ENCODE results near the gene ANK3. TPM values are rescaled to one million over a fixed set of nuclear protein-coding genes. Genes with fewer than 3 reads are reported as not detected.

The ANK3 gene
- total RNA-seq, 1 experiment from 2014 or later: 6.7 TPM

GRCh38 chr10:59991117-59991516, 398.6 kb downstream of the ANK3 start:
- ChIA-PET CTCF (interaction anchor here (0.6 to 2.8 kb wide), 7 partner anchors 22 to 1855 kb away, joined by 3 to 15 read pairs (median 4); no protein-coding TSS in a partner anchor), POLR2A (interaction anchor here (0.6 to 5.0 kb wide), 9 partner anchors 10 to 154 kb away, joined by 3 to 30 read pairs (median 4); partner anchors contain the start of gene CCDC6)
- H3K9me3 Mint-ChIP-seq (ENCODE audit: unreplicated experiment): no peaks in the 10 kb centered on the region
- H3K4me1 Mint-ChIP-seq (ENCODE audit: insufficient read depth, unreplicated experiment): peaks cover 16% of the 10 kb centered on the region
- no TSS peak for BruUV-seq (replicated peaks)
- intact Hi-C loops (cut with micrococcal nuclease): no loop called here
- no peaks in the 10 kb centered on the region for H3K27me3 Mint-ChIP-seq (ENCODE audit: insufficient read depth, unreplicated experiment)
- no peak for TF ChIP-seq CTCF (IDR thresholded peaks at IDR 0.05; ENCODE audit: unreplicated experiment)
- no peak for DNase-seq (ENCODE audit: unreplicated experiment)
- H3K36me3 Mint-ChIP-seq (ENCODE audit: insufficient read depth, unreplicated experiment): no peaks in the 10 kb centered on the region
- peak overlapping the region; percentile 94 for H3K27ac Mint-ChIP-seq (ENCODE audit: low read depth, unreplicated experiment)
- H3K4me3 Mint-ChIP-seq (ENCODE audit: unreplicated experiment): peak overlapping the region; percentile 59

- BruUV-seq (replicated peaks): no TSS peak
- H3K36me3 Mint-ChIP-seq (ENCODE audit: insufficient read depth, unreplicated experiment): no peaks in the 10 kb centered on the region
- ChIA-PET CTCF (interaction anchor here (0.6 to 0.8 kb wide), 3 partner anchors 77 to 770 kb away, joined by 3 read pairs; no protein-coding TSS in a partner anchor), POLR2A (interaction anchor here (0.7 kb wide), 1 partner anchor 1812 kb away, joined by 3 read pairs; no protein-coding TSS in a partner anchor)
- TF ChIP-seq CTCF (IDR thresholded peaks at IDR 0.05; ENCODE audit: unreplicated experiment): no peak
- intact Hi-C loops (cut with micrococcal nuclease): no loop called here
- H3K9me3 Mint-ChIP-seq (ENCODE audit: unreplicated experiment): no peaks in the 10 kb centered on the region
- no peak for DNase-seq (ENCODE audit: unreplicated experiment)
- H3K27me3 Mint-ChIP-seq (ENCODE audit: insufficient read depth, unreplicated experiment): no peaks in the 10 kb centered on the region
- H3K4me3 Mint-ChIP-seq (ENCODE audit: unreplicated experiment): no peak overlapping the region
- H3K27ac Mint-ChIP-seq (ENCODE audit: low read depth, unreplicated experiment): no peak overlapping the region
- H3K4me1 Mint-ChIP-seq (ENCODE audit: insufficient read depth, unreplicated experiment): no peaks in the 10 kb centered on the region
Observed at GRCh38 chr10:59985639-59986038, 404.0 kb downstream of the ANK3 start.

- POLR2A ChIA-PET: interaction anchor here (0.6 to 1.5 kb wide), 3 partner anchors 10 to 72 kb away, joined by 3 to 5 read pairs (median 5); no protein-coding TSS in a partner anchor
- BruUV-seq (replicated peaks): no TSS peak
- Mint-ChIP-seq H3K4me3 (ENCODE audit: unreplicated experiment) (no peak overlapping the region), H3K27ac (ENCODE audit: low read depth, unreplicated experiment) (no peak overlapping the region), H3K9me3 (ENCODE audit: unreplicated experiment) (no peaks in the 10 kb centered on the region), H3K27me3 (ENCODE audit: insufficient read depth, unreplicated experiment) (no peaks in the 10 kb centered on the region), H3K4me1 (ENCODE audit: insufficient read depth, unreplicated experiment) (no peaks in the 10 kb centered on the region), H3K36me3 (ENCODE audit: insufficient read depth, unreplicated experiment) (no peaks in the 10 kb centered on the region)
- TF ChIP-seq CTCF (IDR thresholded peaks at IDR 0.05; ENCODE audit: unreplicated experiment): no peak
- CTCF ChIA-PET: interaction anchor here (0.8 to 1.7 kb wide), 2 partner anchors 14 to 16 kb away, joined by 4 to 8 read pairs; no protein-coding TSS in a partner anchor
- intact Hi-C loops (cut with micrococcal nuclease): no loop called here
- DNase-seq (ENCODE audit: unreplicated experiment): no peak
Observed at GRCh38 chr10:59984415-59984814, 405.3 kb downstream of the ANK3 start.

GRCh38 chr10:59980356-59980755, 409.3 kb downstream of the ANK3 start:
- BruUV-seq (replicated peaks): no TSS peak
- H3K27ac Mint-ChIP-seq (ENCODE audit: low read depth, unreplicated experiment): no peak overlapping the region
- no peaks in the 10 kb centered on the region for H3K27me3 Mint-ChIP-seq (ENCODE audit: insufficient read depth, unreplicated experiment)
- CTCF ChIA-PET: interaction anchor here (1.4 kb wide), 1 partner anchor 354 kb away, joined by 4 read pairs; no protein-coding TSS in a partner anchor
- no peaks in the 10 kb centered on the region for H3K4me1 Mint-ChIP-seq (ENCODE audit: insufficient read depth, unreplicated experiment)
- H3K4me3 Mint-ChIP-seq (ENCODE audit: unreplicated experiment): no peak overlapping the region
- H3K9me3 Mint-ChIP-seq (ENCODE audit: unreplicated experiment): no peaks in the 10 kb centered on the region
- TF ChIP-seq CTCF (IDR thresholded peaks at IDR 0.05; ENCODE audit: unreplicated experiment): no peak
- intact Hi-C loops (cut with micrococcal nuclease): no loop called here
- no peaks in the 10 kb centered on the region for H3K36me3 Mint-ChIP-seq (ENCODE audit: insufficient read depth, unreplicated experiment)
- DNase-seq (ENCODE audit: unreplicated experiment): no peak
- POLR2A ChIA-PET: no interaction called here

Measured in MCF 10A (cell line).